Testis (tissue), 2 donors: ENCODE results near the gene SLC30A10.

Source experiments
- POLR2A ChIP-seq: fragments of 450-650 bp; IDR thresholded peaks from one replicate; pipeline ENCODE4 v1.6.1; 2017; ENCODE audit warnings: antibody characterized with exemption, mild to moderate bottlenecking, moderate library complexity
- TF ChIP-seq, protein P1 (sequence below), 3 experiments: fragments of 450-650 bp in 2 of 3; fragments of 200-600 bp in 1 of 3; sonication (generic) in 1 of 3; IDR thresholded peaks; one replicate each; pipeline ENCODE4 v1.5.1; 2016 to 2019; ENCODE audit warnings: antibody characterized with exemption in 3 of 3, mild to moderate bottlenecking in 2 of 3, moderate library complexity in 1 of 3

GRCh38 chr1:219916257-219916656 is 12.1 kb downstream of the SLC30A10 start:
- TF ChIP-seq, protein P1, sequence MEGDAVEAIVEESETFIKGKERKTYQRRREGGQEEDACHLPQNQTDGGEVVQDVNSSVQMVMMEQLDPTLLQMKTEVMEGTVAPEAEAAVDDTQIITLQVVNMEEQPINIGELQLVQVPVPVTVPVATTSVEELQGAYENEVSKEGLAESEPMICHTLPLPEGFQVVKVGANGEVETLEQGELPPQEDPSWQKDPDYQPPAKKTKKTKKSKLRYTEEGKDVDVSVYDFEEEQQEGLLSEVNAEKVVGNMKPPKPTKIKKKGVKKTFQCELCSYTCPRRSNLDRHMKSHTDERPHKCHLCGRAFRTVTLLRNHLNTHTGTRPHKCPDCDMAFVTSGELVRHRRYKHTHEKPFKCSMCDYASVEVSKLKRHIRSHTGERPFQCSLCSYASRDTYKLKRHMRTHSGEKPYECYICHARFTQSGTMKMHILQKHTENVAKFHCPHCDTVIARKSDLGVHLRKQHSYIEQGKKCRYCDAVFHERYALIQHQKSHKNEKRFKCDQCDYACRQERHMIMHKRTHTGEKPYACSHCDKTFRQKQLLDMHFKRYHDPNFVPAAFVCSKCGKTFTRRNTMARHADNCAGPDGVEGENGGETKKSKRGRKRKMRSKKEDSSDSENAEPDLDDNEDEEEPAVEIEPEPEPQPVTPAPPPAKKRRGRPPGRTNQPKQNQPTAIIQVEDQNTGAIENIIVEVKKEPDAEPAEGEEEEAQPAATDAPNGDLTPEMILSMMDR (IDR thresholded peaks at IDR 0.05): no peak
- no peak for TF ChIP-seq POLR2A
